HEK293 (cell line): ENCODE results near the gene TOMM5.

ENCODE experiments used
- CTCF ChIA-PET: fragments of 350-600 bp; formaldehyde crosslinking; extraction: SDS; loops from one replicate; lab custom pipeline; 2021; ENCODE audit warnings: antibody characterized with exemption; lab: Yijun Ruan, JAX
- POLR2A ChIA-PET: fragments of 300-600 bp; formaldehyde crosslinking; extraction: SDS; loops from one replicate; lab custom pipeline; 2020; ENCODE audit warnings: antibody characterized with exemption, inconsistent platforms; lab: Yijun Ruan, JAX
- H3K27ac ChIP-seq: fragments of 200-500 bp; sonication (Bioruptor generic); 2 replicates; pipeline ENCODE4 v1.5.1; 2014; ENCODE audit warnings: low read depth, low read length, control low read depth, inconsistent platforms; ENCODE audit errors: extremely low read depth
- H3K36me3 ChIP-seq, 2 experiments: fragments of 200-500 bp in 1 of 2; sonication (Bioruptor generic) in 1 of 2; 1 replicate in 1 of 2; 2 replicates in 1 of 2; pipeline ENCODE4 v1.5.1; 2014 to 2017; ENCODE audit warnings: inconsistent platforms in 2 of 2, low read length in 2 of 2; ENCODE audit not compliant: control insufficient read depth in 2 of 2, insufficient read depth in 1 of 2
- H3K4me1 ChIP-seq: fragments of 200-500 bp; sonication (Bioruptor generic); 2 replicates; pipeline ENCODE4 v1.5.1; 2014; ENCODE audit warnings: mild to moderate bottlenecking, low read length, inconsistent platforms; ENCODE audit not compliant: control insufficient read depth, insufficient read depth
- H3K4me3 ChIP-seq: 2 replicates; pipeline ENCODE4 v1.5.1; 2011; ENCODE audit warnings: low read depth, mild to moderate bottlenecking, control low read depth, low read length, moderate library complexity
- H3K9me3 ChIP-seq: fragments of 200-500 bp; sonication (Bioruptor generic); 2 replicates; pipeline ENCODE4 v1.5.1; 2014; ENCODE audit warnings: low read depth, low read length, inconsistent platforms; ENCODE audit not compliant: control insufficient read depth, insufficient read depth
- KLF8 ChIP-seq: fragments of 450-650 bp; formaldehyde crosslinking; IDR thresholded peaks from 2 replicates; pipeline ENCODE4 v1.5.1; 2016; ENCODE audit warnings: missing biosample characterization, missing genetic modification characterization
- OVOL3 ChIP-seq: fragments of 450-650 bp; formaldehyde crosslinking; IDR thresholded peaks from 2 replicates; pipeline ENCODE4 v1.5.1; 2016; ENCODE audit warnings: missing biosample characterization, missing genetic modification characterization
- SALL2 ChIP-seq: fragments of 450-650 bp; formaldehyde crosslinking; IDR thresholded peaks from 2 replicates; pipeline ENCODE4 v1.5.0; 2017; ENCODE audit warnings: missing biosample characterization, mild to moderate bottlenecking, missing genetic modification characterization, borderline replicate concordance
- TCF7L2 ChIP-seq: IDR thresholded peaks from 2 replicates; pipeline ENCODE4 v1.6.1; 2011; ENCODE audit warnings: low read depth, mild to moderate bottlenecking, inconsistent platforms, low read length, moderate library complexity, borderline replicate concordance
- ZBTB1 ChIP-seq: fragments of 450-650 bp; formaldehyde crosslinking; IDR thresholded peaks from 2 replicates; pipeline ENCODE4 v1.5.1; 2016; ENCODE audit warnings: missing biosample characterization, missing genetic modification characterization
- ZFHX2 ChIP-seq: fragments of 450-650 bp; formaldehyde crosslinking; conservative IDR thresholded peaks from 2 replicates; pipeline ENCODE4 v1.5.1; 2016; ENCODE audit warnings: missing biosample characterization, missing genetic modification characterization
- ZNF146 ChIP-seq: fragments of 450-650 bp; formaldehyde crosslinking; IDR thresholded peaks from 2 replicates; pipeline ENCODE4 v1.5.1; 2016; ENCODE audit warnings: missing biosample characterization, missing genetic modification characterization
- ZNF2 ChIP-seq: fragments of 450-650 bp; formaldehyde crosslinking; IDR thresholded peaks from 2 replicates; pipeline ENCODE4 v1.5.1; 2016; ENCODE audit warnings: missing biosample characterization, missing genetic modification characterization
- ZNF335 ChIP-seq: fragments of 450-650 bp; formaldehyde crosslinking; conservative IDR thresholded peaks from 2 replicates; pipeline ENCODE4 v1.5.1; 2016; ENCODE audit warnings: missing biosample characterization, missing genetic modification characterization
- ZNF341 ChIP-seq: fragments of 450-650 bp; formaldehyde crosslinking; IDR thresholded peaks from 2 replicates; pipeline ENCODE4; 2016; ENCODE audit warnings: low read depth, missing biosample characterization, missing genetic modification characterization
- ZNF350 ChIP-seq: fragments of 450-650 bp; formaldehyde crosslinking; IDR thresholded peaks from 2 replicates; pipeline ENCODE4 v1.5.0; 2017; ENCODE audit warnings: missing biosample characterization, mild to moderate bottlenecking, missing genetic modification characterization
- ZNF423 ChIP-seq: fragments of 450-650 bp; formaldehyde crosslinking; IDR thresholded peaks from 2 replicates; pipeline ENCODE4 v1.5.1; 2016; ENCODE audit warnings: missing biosample characterization, missing genetic modification characterization
- ZNF610 ChIP-seq: fragments of 450-650 bp; formaldehyde crosslinking; IDR thresholded peaks from 2 replicates; pipeline ENCODE4 v1.5.1; 2016; ENCODE audit warnings: missing biosample characterization, missing genetic modification characterization, borderline replicate concordance
- ZNF837 ChIP-seq: fragments of 450-650 bp; formaldehyde crosslinking; IDR thresholded peaks from 2 replicates; pipeline ENCODE4 v1.5.1; 2016; ENCODE audit warnings: missing biosample characterization, missing genetic modification characterization
- ZXDB ChIP-seq: fragments of 450-650 bp; formaldehyde crosslinking; IDR thresholded peaks from 2 replicates; pipeline ENCODE4 v1.5.1; 2016; ENCODE audit warnings: missing biosample characterization, missing genetic modification characterization
- TF ChIP-seq, protein P1 (sequence below): fragments of 450-650 bp; formaldehyde crosslinking; IDR thresholded peaks from 2 replicates; pipeline ENCODE4 v1.5.1; 2017; ENCODE audit warnings: missing biosample characterization, missing genetic modification characterization
- TF ChIP-seq, protein P2 (sequence below): sonication (generic); formaldehyde crosslinking; IDR thresholded peaks from 2 replicates; pipeline ENCODE4 v1.8.1; 2022; ENCODE audit warnings: mild to moderate bottlenecking, moderate library complexity, missing genetic modification reagents
- TF ChIP-seq, protein P3 (sequence below): fragments of 450-650 bp; formaldehyde crosslinking; IDR thresholded peaks from 2 replicates; pipeline ENCODE4 v1.5.1; 2016; ENCODE audit warnings: missing biosample characterization, missing genetic modification characterization
- TF ChIP-seq, protein P4 (sequence below): fragments of 450-650 bp; formaldehyde crosslinking; IDR thresholded peaks from 2 replicates; pipeline ENCODE4 v1.5.1; 2016; ENCODE audit warnings: missing biosample characterization, missing genetic modification characterization
- TF ChIP-seq, protein P5 (sequence below): fragments of 450-650 bp; formaldehyde crosslinking; IDR thresholded peaks from 2 replicates; pipeline ENCODE4 v1.5.1; 2016; ENCODE audit warnings: missing biosample characterization, missing genetic modification characterization

The TOMM5 gene

DNA sequence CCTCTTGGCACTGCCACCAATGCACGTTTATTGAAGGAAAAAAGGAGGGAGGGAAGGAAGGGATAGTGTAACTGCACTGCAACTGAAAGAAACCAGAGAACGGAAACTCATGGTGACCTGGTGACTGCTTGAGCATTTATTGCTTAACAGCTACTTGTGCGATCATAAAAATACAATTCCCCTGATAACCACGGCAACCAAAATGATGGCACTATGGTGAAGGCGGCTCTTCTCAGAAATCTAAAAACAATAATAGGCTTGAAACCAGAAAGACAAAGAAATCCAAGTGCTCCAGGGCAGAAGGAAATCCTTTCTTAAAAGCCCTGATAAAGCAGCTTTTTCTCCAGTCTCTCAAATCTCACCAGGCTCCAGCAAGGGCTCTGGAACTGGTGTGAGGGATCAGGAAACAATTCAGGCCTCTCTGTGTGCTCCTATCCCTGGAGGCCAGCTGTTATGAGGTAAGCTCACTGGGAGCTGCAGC, 18.1 kb downstream of the TOMM5 start (continued):
- TF ChIP-seq, protein P1, sequence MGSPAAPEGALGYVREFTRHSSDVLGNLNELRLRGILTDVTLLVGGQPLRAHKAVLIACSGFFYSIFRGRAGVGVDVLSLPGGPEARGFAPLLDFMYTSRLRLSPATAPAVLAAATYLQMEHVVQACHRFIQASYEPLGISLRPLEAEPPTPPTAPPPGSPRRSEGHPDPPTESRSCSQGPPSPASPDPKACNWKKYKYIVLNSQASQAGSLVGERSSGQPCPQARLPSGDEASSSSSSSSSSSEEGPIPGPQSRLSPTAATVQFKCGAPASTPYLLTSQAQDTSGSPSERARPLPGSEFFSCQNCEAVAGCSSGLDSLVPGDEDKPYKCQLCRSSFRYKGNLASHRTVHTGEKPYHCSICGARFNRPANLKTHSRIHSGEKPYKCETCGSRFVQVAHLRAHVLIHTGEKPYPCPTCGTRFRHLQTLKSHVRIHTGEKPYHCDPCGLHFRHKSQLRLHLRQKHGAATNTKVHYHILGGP (tag by site-specific recombination), result no peak
- TF ChIP-seq ZFHX2 (tag by site-specific recombination), result 0 out of 2 replicates have a peak, but pooled peaks have one; percentile 17
- TF ChIP-seq ZNF837, result no peak
- TF ChIP-seq ZNF341, result peak; percentile 86
- TF ChIP-seq, protein P2, sequence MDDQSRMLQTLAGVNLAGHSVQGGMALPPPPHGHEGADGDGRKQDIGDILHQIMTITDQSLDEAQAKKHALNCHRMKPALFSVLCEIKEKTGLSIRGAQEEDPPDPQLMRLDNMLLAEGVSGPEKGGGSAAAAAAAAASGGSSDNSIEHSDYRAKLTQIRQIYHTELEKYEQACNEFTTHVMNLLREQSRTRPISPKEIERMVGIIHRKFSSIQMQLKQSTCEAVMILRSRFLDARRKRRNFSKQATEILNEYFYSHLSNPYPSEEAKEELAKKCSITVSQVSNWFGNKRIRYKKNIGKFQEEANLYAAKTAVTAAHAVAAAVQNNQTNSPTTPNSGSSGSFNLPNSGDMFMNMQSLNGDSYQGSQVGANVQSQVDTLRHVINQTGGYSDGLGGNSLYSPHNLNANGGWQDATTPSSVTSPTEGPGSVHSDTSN (CRISPR knock-in tag), result no peak
- TF ChIP-seq ZNF2 (tag by site-specific recombination), result no peak
- TF ChIP-seq OVOL3 (tag by site-specific recombination), result no peak
- TF ChIP-seq ZNF610 (tag by site-specific recombination), result no peak
- TF ChIP-seq ZNF423 (tag by site-specific recombination), result no peak
- TF ChIP-seq, protein P3, sequence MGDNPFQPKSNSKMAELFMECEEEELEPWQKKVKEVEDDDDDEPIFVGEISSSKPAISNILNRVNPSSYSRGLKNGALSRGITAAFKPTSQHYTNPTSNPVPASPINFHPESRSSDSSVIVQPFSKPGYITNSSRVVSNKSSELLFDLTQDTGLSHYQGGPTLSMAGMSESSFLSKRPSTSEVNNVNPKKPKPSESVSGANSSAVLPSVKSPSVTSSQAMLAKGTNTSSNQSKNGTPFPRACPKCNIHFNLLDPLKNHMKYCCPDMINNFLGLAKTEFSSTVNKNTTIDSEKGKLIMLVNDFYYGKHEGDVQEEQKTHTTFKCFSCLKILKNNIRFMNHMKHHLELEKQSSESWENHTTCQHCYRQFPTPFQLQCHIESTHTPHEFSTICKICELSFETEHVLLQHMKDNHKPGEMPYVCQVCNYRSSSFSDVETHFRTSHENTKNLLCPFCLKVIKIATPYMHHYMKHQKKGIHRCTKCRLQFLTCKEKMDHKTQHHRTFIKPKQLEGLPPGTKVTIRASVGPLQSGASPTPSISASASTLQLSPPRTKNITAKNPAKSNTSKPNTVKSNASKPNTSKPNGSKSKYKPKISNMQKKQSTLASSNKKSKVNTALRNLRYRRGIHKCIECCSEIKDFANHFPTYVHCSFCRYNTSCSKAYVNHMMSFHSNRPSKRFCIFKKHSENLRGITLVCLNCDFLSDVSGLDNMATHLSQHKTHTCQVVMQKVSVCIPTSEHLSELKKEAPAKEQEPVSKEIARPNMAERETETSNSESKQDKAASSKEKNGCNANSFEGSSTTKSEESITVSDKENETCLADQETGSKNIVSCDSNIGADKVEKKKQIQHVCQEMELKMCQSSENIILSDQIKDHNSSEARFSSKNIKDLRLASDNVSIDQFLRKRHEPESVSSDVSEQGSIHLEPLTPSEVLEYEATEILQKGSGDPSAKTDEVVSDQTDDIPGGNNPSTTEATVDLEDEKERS (tag by site-specific recombination), result no peak

DNA sequence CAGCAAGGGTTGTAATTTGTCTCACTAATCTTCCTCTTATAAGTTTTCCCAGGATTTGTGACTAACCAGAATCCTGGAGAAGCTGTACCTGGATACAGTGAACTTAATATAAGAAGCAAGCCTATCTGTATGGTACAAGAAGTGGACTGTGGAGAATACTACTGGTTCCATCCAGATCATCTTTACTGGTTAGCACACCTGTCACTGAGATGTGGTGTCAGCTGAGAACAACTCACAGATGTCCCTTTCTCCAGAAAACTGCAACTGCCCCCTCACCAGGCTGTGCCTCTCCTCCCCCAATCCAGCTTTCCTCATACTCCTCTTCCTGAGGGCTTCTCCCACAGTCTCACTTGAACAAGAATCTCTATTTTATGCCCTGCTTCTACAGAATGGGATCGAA, 21.1 kb downstream of the TOMM5 start:
- ChIA-PET CTCF (interaction anchor here (0.6 kb wide), 2 partner anchors 11 to 161 kb away, joined by 3 read pairs; no protein-coding TSS in a partner anchor), POLR2A (no interaction called here)
- no peak overlapping the region for H3K27ac ChIP-seq
- no peak overlapping the region for H3K4me3 ChIP-seq
- TF ChIP-seq, protein P4, sequence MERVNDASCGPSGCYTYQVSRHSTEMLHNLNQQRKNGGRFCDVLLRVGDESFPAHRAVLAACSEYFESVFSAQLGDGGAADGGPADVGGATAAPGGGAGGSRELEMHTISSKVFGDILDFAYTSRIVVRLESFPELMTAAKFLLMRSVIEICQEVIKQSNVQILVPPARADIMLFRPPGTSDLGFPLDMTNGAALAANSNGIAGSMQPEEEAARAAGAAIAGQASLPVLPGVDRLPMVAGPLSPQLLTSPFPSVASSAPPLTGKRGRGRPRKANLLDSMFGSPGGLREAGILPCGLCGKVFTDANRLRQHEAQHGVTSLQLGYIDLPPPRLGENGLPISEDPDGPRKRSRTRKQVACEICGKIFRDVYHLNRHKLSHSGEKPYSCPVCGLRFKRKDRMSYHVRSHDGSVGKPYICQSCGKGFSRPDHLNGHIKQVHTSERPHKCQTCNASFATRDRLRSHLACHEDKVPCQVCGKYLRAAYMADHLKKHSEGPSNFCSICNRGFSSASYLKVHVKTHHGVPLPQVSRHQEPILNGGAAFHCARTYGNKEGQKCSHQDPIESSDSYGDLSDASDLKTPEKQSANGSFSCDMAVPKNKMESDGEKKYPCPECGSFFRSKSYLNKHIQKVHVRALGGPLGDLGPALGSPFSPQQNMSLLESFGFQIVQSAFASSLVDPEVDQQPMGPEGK (tag by site-specific recombination), result no peak
- TF ChIP-seq, protein P5, sequence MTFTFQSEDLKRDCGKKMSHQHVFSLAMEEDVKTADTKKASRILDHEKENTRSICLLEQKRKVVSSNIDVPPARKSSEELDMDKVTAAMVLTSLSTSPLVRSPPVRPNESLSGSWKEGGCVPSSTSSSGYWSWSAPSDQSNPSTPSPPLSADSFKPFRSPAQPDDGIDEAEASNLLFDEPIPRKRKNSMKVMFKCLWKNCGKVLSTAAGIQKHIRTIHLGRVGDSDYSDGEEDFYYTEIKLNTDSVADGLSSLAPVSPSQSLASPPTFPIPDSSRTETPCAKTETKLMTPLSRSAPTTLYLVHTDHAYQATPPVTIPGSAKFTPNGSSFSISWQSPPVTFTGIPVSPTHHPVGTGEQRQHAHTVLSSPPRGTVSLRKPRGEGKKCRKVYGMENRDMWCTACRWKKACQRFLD (tag by site-specific recombination), result no peak
- TF ChIP-seq ZXDB (tag by site-specific recombination) (no peak), ZNF335 (no peak), TCF7L2 (no peak), ZBTB1 (tag by site-specific recombination) (no peak), ZNF350 (tag by site-specific recombination) (no peak), SALL2 (tag by site-specific recombination) (no peak), KLF8 (tag by site-specific recombination) (no peak), ZNF146 (no peak)
- no peaks in the 10 kb centered on the region for H3K9me3 ChIP-seq
- 0 out of 2 replicates have a peak, but pooled peaks cover 5% of the 10 kb centered on the region for H3K4me1 ChIP-seq
- peaks cover 0 to 15% of the 10 kb centered on the region in 2 experiments; a peak in 2 of 3 replicates for H3K36me3 ChIP-seq
